HG03064 (cell line): ENCODE measurements around the gene LRRC8C.
"Not testable (repeated sequence)": the region's sequence is repeated elsewhere in the genome, so short reads cannot be mapped to it uniquely, and the experiment has no call there.

Source experiments
- ATAC-seq: cut with Tn5 transposase; IDR thresholded peaks from one replicate; pipeline ENCODE4 v1.9.1; 2021; ENCODE audit warnings: low read depth; ENCODE audit not compliant: unreplicated experiment

LRRC8C gene

DNA sequence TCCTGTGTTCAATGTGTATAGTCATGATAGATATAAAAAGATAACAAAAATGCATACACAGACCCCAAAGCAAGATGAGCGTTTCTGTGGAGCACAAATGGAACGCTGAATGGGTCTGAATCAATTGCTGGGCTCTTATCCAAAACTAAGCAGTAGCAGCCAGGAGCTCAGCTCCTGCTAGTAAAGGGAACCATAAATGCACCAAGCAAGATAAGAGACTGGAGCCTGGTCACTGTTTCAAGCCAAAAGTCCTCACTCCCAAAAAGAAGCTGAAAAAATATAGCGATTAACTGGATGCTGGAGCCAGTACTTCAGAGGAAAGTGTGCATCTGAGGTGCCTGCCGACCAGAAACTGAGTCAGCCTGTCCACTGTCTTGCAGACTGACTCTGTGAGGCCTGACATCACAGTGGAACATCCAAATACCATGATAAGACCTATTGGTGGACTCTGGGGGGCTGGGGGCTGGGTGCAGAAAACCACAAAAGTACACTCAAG, 68.9 kb downstream of the LRRC8C start:
- no peak for ATAC-seq

DNA sequence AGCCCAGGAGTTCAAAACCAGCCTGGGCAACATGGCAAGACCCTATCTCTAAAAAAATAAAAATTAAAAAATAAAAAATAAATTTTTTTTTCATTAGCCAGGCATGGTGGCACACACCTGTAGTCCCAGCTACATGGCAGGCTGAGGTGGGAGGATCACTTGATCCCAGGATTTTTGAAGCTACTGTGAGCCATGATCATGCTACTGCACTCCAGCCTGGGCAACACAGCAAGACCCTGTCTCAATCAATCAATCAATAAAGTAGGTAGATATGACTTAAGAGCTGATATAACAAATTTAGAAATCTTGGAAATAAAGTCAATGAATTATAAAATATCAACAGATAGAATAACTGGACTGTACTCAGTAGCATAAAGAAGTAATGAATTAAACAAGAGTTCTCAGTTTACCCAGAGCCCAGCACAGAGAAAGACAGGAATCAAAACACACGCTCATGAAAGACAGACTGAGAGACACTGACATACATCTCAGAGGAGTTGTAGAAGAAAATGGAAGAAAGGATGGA, 69.7 kb downstream of the LRRC8C start:
- ATAC-seq: no peak

DNA sequence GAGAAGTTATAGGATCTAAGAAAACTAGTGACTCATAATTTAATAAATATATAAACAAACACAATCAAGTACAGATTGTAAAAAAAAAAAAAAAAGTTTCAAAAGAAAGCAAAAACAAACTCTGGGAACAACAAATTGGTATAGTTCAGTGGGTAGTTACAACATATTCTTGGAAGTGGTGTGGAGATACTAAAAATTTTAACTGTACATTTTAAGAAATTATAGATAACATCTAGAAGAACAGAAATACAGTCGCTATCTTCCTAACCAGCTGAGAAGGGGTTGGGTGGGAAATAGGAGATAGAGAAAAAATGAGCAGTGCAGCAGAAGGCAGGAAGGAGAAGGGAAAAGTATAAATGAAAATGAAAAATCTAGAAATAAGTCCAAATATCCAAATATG, 70.5 kb downstream of the LRRC8C start:
- ATAC-seq: no peak

DNA sequence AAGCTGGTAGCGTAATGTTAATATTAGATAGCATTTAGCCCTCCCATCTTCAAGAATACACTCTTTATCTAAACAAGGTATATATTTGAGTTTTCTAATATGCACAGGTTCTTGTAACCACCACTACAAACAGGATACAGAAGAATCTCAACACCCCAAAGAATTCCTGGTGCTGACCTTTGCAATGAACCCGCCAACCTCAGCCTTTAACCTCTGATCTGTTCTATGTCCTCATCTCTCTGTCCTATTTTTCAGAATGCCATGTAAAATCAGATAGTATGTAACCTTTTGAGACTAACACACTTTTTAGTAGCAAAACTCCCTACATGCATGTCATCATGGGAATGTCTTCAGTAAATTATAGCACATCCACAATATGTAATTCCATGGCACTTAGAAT, 71.1 kb downstream of the LRRC8C start:
- ATAC-seq: no peak

DNA sequence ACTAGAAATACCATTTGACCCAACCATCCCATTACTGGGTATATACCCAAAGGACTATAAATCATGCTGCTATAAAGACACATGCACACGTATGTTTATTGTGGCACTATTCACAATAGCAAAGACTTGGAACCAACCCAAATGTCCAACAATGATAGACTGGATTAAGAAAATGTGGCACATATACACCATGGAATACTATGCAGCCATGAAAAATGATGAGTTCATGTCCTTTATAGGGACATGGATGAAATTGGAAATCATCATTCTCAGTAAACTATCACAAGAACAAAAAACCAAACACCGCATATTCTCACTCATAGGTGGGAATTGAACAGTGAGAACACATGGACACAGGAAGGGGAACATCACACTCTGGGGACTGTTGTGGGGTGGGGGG, 72.0 kb downstream of the LRRC8C start:
- not testable (repeated sequence) for ATAC-seq

DNA sequence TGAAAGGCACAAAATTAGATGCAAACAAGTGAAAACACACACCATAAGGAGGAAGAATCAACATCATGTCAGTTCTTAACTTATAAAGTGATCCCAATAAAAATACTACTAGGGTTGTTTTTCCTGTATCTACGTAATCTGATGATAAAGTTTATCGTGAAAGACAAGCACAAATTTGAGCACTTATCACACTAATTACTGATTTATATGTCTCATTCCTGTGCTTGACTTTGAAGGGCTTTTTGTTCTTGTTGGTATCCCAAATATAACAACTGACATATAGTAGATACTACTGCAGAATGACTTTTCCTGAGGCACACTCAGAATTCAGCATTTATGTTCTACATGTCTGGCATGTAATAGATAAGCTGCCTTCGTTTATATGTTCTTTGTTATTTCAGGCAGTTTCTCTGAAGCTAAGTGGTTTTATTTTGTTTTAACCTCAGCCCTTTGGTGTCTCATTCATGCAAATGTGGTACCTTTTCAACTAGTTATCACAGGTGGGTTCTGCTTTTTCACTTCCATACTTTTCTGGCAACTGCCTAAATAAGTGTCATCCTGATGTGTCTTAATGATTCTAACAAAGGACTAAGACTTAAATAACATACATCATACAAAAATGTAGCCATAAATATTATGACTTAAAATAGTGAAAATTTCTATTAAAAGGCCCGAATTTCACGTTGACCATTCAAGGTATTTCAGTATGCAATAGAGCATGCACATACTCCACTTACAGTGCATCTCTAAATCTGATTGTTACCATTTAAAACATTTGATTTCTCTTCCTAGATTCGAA, 73.2 kb downstream of the LRRC8C start:
- no peak for ATAC-seq

DNA sequence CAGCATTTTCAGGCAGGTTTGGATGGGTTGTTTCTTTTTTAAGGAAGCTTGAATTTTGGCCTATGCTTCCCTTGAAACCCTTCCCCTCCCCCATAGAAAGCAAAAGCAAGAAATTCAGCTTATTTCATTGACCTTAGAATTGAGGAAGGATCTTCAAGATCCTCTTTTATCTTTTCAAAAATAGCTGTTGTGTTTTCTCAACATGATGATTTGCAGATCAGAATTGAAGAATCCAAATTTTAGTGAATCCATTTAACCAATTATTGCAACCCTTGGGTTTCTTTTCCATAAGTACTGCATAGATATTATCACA, 73.7 kb downstream of the LRRC8C start:
- no peak for ATAC-seq

DNA sequence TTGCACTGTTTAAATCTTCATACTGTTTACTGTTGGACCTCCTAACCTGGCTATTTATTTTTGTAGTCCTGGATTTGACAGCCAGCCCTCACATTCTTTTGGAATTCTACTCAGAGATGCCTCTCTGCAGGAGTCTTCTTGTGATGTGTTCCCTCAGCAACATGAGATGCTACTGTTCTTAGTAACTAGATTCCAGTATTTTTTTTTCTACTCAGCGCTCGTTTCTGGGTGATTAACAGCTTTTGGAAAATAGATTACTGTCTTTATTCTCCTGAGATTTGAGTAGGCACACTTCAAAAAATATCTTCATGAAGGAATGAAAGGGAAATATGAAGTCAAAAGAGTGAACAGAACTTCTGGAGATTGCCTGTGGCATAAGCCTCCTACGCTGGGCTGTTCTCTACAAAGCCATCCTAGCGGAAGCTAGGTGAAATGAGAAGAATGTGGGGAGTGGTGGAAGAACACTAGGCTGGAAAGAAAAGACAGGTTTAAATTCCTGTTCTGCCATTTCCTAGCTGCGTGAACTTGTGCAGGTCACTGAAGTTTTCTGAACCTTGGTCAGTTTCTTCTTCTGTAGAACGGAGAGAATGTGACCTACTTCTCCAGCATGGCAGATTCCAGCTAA, 75.9 kb downstream of the LRRC8C start:
- no peak for ATAC-seq

DNA sequence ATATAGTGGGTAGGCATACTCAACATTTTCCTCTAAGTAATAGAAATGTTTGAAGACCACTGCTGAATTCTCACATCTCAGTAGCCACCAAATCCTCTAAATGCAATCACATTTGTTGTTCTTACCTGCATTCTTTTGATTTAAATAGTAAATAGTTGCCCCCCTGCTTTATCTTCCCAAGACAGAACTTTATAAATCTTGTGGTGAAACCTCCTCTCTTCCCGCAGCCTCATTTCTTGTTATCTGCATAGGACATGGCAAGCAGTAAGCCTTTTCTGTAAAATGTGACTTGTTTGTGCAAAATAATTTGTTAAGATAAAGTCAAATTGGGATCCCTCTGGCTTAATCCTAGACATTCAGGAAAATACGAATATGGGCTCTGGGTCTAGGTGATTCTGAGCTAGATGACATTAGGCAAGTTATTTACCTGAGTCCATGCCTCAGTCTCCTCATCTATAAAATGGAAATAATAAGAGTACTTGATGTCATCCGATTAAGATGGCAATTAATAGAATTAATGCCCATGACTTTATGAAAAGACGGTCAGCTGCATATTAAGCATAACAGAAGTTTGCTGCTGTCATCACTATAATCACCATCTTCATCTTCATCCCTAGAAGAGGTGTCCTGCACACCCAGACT, 77.7 kb downstream of the LRRC8C start:
- no peak for ATAC-seq

DNA sequence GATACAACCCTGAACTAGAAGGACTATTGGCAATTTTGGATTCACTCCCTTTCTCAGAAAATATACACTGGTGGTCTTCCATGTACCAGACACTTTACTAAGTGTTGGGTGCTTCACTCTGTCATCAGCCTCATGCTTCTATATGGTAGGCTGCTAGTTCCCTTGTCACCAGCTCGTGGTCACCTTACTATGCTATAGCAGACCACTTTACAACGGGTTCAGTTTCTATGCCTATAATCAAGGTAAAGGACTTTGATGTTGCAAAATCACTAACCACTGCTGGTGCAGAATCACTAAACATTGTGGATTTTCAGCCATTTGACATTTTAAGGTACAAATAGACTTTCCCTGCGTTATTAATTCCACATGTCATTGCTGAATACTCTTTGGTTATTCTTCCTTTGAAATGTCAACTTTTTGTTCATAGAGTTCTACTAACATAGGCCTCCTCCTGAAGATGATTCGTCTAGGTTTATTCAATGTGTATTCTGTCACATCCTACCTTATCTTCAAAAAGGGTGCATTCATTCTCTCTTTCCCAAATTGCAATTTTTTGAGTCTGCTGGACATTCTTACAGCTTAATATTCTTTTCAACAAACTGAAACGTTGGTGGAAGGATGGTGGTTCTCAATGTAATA, 78.3 kb downstream of the LRRC8C start:
- ATAC-seq: no peak

DNA sequence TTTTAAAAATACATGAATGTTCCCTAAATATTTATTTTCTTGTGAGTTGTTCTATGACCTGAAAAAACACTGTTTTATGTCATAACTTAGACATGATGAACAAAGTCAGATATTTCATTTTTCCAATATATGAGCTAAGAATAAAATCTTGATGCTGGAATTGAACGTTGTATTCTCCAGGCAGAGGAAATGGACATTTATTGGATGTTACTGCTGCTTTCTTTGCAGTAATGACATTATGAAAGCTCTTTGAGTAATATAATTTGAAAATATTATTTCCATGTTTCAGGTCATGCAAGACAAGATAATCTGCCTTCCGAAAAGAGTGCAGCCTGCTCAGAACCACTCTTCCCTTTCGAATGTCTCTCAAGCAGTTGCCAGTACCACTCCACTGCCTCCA, 79.5 kb downstream of the LRRC8C start:
- no peak for ATAC-seq

DNA sequence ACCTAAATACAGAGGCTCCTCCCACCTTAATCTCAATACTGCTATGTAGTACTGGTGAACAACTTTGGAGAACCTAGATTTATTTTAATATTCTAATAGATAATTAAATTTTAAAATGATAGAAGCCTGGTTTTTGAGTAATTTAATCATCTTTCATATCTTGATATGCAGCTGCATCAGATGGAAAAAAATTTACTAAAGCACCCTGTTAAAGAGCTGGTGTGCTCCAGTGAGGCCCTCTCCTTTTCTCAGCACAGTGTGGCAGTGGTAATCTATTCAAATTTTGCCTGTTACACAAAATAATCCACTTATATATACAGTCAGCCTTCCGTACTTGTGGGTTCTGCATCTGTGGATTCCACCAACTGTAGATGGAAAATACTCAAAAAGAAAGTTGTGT, 82.8 kb downstream of the LRRC8C start:
- ATAC-seq: no peak

DNA sequence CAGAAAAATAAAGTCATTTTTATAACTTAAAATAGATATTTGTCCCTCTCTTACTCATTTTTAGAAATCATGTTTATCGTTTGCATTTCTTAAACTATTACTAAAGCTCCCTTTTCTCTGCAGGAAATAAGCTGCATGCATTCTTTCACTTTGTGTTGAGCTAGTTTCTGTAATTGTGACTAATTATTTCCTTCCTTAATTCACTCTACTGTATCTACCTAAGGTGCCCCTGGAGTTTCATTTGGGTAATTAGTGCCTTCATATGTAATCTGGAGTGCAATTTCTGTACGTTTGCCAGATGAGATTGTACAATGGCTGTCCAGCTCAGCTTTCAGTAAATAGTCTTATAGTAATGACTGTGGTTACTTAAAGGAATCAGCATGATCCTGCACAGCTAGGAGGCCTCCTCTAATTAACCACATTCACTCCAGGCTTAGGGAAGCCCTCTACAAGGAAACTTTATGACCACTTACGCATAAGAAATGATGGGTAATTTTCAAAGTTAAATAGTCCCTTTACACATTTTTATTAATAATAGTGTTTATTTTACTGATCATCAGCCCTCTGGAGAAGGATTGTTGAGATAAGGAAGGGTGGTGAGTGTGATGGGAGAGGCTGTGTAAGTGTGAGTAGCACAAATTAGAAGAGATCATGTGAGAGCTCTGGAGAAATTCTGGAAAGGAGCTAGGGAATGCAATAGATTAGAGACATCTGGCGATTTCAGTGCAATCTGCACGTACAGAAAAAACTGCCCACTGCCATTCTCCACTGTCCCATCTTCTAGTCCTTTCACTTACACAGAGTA, 86.8 kb downstream of the LRRC8C start:
- ATAC-seq: peak; percentile 93

DNA sequence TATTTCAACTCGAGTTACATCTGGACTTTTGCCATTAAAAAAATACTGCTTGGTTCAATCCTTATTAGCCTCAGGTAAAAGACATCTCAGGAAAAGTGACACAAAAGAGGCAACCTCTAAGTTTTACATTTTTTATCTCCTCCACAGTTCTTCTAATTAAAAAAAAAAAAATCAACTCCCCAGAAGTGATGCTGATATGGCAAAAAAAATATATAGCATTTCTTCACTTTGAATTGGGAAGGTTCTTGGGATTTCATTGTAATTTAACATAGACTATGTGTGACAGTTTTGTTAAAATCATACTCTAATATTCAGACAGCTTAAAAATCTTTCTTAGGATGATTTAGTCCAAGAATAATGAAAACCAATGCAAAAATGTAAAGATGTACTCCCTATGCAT, 87.9 kb downstream of the LRRC8C start:
- no peak for ATAC-seq

DNA sequence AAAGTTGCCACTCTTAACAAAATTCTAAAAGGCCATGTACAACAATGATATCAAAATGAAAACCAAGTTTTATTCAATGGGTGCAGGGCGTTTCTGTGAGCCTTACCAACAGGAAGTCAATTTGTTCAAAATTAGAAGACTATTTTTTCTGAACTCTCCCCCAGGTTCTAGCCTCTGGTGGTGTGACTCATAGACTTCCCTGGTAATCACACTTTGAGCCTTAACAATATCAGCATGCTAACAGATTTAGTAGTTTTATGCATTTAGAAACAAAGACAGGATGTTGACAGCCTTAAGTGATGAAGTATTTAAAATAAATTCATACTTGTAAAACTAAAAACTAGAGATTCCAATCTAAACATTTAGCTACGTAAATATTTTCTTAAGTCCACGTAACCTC, 88.4 kb downstream of the LRRC8C start:
- no peak for ATAC-seq

DNA sequence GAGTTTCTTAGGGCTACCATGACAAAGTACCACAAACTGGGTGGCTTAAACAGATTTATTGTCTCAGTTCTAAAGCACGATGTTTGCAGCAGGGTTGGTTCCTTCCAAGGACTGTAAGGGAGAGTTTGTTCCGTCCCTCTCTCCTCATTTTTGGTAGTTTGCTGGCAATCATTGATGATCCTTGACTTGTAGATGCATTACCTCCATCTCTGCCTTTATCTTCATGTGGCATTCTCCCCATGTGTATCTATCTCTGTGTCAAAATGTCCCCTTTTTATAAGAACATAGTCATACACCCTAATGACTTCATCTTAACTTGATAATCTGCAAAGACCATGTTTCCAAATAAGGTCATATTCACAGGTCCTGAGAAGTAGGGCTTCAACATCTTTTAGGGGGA, 90.2 kb downstream of the LRRC8C start:
- no peak for ATAC-seq

DNA sequence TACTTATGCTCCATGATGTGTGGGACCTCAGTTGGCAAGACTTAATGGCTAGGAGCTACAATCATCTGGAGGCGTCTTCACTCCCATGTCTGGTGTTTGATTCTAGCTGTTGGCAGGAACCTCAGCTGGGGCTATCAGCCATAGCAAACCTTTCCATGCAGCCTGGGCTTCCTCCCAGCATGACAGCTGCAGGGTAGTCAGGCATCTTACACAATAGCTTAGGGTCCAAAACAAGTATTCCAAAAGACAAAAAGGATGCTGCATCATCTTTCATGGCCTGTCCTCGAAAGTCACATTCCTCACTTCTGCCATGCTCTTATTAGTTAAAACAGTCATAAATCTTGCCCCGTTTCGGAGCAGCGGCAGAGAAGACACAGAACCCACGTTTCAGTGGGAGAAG, 90.9 kb downstream of the LRRC8C start:
- ATAC-seq: no peak

DNA sequence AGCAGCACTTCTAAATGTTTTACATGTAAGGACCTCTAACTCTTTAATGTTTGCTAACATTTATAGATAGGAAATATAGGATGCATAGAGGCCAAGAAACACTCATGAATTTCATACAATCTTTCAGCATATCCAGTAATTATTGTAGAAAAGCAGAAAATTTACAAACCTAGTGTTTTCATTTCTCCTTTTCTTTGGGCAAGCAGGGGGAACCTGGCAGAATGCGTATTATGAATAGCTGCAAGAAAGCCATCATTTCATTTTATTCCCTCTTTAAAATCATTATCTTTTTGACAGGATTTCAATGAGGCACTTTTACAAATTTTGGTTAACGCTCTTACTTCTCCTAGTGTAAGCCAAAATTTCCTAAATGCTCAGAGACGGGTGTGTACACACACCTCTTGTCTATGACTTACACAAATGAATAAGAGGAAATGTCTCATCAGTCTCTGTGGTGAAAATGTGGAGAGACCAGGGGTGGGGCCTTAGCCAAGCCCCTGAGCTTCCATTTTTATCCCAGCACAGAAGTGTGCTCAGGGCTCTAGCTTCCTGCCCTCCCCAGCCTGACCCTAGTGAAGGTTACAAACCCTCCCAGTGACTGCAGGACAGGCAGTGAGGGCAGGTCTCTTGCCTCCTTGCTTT, 91.6 kb downstream of the LRRC8C start:
- ATAC-seq: peak; percentile 53

DNA sequence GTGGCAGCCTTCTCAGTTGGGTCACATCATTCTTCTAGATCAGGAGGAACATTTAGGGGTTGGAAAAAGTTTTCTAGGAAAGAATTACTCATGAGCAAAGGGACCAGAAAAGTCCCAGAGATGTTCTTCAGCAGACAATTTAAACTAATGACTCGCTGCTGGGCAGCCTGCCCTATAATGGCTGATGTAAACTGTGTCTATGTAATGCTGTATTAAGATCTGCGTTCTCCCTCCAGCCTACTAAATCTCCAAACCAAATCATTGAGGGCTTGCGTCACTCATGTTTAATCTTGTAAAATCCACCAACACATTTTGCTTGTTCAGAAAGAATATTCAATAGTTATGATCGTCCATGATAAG, 92.1 kb downstream of the LRRC8C start:
- ATAC-seq: no peak

DNA sequence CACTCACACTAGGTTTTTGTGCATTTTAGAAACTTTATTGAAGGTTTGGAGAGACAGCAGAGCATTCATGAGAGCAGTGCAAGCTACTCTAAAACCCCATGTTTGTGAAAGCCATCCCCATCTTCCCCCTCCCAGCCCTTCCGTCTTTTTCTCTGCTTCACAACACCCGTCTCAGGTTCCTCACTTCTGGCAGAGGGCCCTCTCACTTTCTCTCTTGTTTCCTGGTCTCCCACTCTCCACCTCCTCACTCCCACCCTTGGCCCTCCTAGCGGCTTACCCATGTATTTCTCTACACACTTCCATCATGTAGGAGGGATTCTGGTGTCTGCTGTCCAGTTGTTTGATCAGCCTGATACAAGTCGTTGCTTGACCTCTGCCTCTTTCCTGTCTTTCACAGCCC, 92.7 kb downstream of the LRRC8C start:
- ATAC-seq: no peak
